Stomach (tissue), 4 donors: Measurements from ENCODE around the gene SLC25A33.

ENCODE experiments used
- EP300 ChIP-seq: sonication (generic); formaldehyde crosslinking; IDR thresholded peaks from one replicate; pipeline ENCODE4 v1.6.1; 2017; ENCODE audit warnings: antibody characterized with exemption
- POLR2A ChIP-seq, 4 donors: fragments of 450-650 bp; IDR thresholded peaks; one replicate each; pipeline ENCODE4 v1.6.1; 2016; ENCODE audit warnings: antibody characterized with exemption in 4 of 4, control low read depth in 2 of 4, mild to moderate bottlenecking in 1 of 4, moderate library complexity in 1 of 4
- TF ChIP-seq, protein P1 (sequence below), 7 experiments: fragments of 450-650 bp in 4 of 7; fragments of 200-600 bp in 3 of 7; sonication (generic) in 3 of 7; IDR thresholded peaks; one replicate each; pipeline ENCODE4 v1.5.1; 2016 to 2019; ENCODE audit warnings: antibody characterized with exemption in 7 of 7, control low read depth in 2 of 7, mild to moderate bottlenecking in 1 of 7

DNA sequence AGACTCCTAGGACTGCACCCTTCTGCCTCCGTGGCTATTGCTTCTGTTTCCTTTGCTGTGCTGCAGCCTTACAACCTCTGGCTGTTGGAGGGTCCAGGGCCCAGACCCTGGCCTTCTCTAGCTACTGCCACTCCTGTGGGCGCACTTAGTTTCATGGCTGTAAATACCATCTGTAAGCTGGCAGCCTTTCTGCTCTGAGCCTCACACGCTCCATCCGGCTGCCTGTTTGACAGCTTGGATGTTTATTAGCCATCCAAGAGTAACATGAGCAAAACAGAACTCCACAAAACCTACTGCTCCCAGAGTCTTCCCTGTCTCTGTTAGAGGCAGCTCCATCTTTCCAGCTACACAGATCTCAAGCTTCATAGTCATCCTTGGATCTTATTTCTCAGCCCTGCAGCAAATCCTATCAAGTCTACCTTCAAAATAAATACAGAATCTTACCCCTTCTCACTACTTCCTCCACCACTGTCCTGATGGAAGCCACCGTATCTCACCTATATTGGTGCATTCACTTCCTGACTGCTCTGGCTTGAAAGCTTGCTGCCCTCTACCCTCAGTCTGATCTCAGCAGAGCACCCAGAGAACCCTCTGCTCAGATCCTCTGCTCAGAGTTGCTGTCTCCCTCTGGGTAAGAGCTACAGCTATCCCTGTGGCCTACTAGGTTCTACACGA, 19.1 kb downstream of the SLC25A33 start:
- TF ChIP-seq, protein P1, sequence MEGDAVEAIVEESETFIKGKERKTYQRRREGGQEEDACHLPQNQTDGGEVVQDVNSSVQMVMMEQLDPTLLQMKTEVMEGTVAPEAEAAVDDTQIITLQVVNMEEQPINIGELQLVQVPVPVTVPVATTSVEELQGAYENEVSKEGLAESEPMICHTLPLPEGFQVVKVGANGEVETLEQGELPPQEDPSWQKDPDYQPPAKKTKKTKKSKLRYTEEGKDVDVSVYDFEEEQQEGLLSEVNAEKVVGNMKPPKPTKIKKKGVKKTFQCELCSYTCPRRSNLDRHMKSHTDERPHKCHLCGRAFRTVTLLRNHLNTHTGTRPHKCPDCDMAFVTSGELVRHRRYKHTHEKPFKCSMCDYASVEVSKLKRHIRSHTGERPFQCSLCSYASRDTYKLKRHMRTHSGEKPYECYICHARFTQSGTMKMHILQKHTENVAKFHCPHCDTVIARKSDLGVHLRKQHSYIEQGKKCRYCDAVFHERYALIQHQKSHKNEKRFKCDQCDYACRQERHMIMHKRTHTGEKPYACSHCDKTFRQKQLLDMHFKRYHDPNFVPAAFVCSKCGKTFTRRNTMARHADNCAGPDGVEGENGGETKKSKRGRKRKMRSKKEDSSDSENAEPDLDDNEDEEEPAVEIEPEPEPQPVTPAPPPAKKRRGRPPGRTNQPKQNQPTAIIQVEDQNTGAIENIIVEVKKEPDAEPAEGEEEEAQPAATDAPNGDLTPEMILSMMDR (IDR thresholded peaks at IDR 0.05) = no peak
- TF ChIP-seq POLR2A (IDR thresholded peaks at IDR 0.05) (no peak), EP300 (no peak)
